GM21390 (cell line): Measurements from ENCODE around the gene SCAI.
"Not testable (repeated sequence)": the region's sequence is repeated elsewhere in the genome, so short reads cannot be mapped to it uniquely, and the experiment has no call there.

Experiments used
- ATAC-seq: cut with Tn5 transposase; IDR thresholded peaks from one replicate; pipeline ENCODE4 v1.9.1; 2021; ENCODE audit not compliant: unreplicated experiment

Gene SCAI

DNA sequence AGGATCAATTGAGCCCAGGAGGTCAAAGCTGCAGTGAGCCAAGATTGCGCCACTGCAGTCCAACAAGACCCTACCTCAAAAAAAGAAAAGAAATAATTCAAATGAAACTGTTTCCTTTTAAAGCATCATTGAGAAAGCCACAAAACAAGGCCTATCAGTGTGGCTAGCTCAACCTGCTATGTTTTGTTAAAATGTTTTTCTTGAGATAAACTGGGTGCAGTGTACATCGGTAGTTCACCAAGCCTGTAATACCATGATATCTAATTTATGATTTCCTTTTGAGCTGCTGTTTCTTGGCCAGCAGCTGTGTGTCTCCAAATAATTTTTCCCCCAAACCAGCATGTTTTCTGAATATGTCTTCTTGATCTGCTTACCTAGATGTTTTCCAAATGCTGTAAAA lies 105.2 kb downstream of the SCAI start:
- no peak for ATAC-seq

DNA sequence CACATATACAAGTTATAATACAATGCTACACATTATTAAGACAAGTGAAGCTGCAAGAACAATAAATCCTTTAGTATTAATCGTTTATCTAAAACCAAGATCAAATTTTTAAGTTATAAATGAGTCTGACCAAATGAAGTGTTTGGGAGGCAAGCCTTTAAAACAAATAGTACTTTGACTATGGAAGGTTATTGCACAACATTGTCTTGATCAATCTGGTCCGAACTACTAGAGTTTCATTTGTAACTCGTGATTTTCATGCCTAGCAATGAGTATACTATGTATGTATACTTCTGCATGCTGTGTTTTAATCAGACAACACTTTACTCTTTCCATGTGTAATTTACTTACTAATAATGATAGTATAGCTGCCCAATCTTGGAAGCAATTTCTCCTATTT lies 115.3 kb downstream of the SCAI start:
- ATAC-seq: no peak

DNA sequence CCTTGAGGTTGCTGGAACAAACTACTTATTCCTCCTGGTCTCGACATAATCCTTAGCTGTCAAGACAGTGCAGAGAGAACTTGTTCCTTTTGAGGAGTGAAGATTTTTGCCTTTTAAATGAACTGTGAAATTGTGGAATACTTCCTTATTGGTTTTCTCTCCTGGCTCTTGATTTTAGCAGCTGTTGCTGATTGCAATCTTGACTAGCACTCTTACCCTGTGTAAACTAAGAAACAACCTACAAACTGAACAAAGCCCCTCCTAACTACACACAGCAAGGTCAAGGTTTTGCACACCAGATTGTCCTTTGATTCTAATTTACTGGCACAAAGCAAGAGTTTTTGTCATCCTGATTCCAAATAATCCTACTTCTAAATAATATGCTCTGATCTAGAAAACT lies 118.4 kb downstream of the SCAI start:
- no peak for ATAC-seq

DNA sequence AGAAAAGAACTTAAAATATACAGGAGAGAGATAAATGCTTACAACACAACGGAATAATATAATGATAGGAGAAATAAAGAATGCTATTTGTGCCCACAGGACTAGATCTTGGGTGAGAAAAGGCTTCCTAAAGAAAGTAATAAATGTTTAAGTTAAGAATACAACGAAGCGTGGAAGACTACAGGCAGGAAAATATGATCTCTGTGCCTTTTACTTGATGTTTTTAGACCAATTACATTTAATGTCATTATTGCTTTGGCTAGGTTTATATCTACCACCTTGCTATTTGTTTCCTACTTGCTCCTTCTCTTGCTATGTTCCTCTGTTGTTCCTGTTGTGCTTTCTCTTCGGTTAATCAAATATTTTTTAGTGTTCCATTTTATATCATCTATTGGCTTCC lies 122.3 kb downstream of the SCAI start:
- no peak for ATAC-seq

DNA sequence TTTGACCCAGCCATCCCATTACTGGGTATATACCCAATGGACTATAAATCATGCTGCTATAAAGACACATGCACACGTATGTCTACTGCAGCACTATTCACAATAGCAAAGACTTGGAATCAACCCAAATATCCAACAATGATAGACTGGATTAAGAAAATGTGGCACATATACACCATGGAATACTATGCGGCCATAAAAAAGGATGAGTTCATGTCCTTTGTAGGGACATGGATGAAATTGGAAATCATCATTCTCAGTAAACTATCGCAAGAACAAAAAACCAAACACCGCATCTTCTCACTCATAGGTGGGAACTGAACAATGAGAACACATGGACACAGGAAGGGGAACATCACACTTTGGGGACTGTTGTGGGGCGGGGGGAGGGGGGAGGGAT lies 127.7 kb downstream of the SCAI start:
- not testable (repeated sequence) for ATAC-seq

DNA sequence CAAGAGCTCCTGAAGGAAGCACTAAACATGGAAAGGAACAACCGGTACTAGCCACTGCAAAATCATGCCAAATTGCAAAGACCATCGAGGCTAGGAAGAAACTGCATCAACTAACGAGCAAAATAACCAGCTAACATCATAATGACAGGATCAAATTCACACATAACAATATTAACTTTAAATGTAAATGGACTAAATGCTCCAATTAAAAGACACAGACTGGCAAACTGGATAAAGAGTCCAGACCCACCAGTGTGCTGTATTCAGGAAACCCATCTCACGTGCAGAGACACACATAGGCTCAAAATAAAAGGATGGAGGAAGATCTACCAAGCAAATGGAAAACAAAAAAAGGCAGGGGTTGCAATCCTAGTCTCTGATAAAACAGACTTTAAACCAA lies 131.3 kb downstream of the SCAI start:
- ATAC-seq: not testable (repeated sequence)

DNA sequence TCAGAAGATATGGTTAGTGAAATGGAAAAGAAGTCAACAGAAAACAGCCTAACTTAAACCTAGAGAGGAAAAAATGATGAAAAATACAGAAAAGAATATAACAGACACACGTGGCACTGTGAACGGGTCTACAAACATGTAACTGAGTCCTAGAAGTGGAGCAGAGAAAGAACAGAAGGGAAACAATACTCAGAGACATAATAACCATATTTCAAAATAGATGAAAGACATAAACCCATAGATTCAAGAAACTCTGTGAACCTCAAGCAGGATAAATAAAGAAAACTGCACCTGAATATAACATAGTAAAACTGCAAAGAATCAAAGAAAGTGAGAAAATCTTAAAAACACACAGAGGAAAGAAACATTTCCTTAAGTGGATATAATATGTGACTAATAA lies 134.7 kb downstream of the SCAI start:
- no peak for ATAC-seq

GRCh38 chr9:125003332-125003731 lies 140.0 kb downstream of the SCAI start:
- no peak for ATAC-seq

- ATAC-seq: no peak
These were observed 159.6 kb downstream of the SCAI start for GRCh38 chr9:124983698-124984097.

GRCh38 chr9:124980431-124980830 lies 162.9 kb downstream of the SCAI start:
- ATAC-seq: no peak

DNA sequence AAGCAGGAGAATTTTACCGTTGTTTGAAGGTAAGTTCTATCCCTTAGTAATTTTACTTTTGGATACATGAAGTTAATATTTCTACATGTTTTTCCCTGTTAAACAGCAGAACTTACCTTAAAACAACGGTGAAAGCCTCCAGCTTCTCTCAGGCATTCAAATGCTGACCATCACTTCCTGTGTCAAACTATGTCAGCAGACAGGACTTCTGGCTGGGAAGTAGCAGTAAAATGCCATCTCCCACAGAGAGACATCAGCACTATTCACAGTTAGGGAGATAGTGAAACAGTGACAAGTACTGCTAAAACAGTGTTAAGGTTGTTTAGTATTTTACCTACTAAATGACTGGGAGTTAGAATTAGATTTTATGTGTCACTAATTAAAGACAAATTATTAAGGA lies 168.2 kb downstream of the SCAI start:
- no peak for ATAC-seq

- ATAC-seq: no peak
These were observed 169.5 kb downstream of the SCAI start for GRCh38 chr9:124973807-124974206.

DNA sequence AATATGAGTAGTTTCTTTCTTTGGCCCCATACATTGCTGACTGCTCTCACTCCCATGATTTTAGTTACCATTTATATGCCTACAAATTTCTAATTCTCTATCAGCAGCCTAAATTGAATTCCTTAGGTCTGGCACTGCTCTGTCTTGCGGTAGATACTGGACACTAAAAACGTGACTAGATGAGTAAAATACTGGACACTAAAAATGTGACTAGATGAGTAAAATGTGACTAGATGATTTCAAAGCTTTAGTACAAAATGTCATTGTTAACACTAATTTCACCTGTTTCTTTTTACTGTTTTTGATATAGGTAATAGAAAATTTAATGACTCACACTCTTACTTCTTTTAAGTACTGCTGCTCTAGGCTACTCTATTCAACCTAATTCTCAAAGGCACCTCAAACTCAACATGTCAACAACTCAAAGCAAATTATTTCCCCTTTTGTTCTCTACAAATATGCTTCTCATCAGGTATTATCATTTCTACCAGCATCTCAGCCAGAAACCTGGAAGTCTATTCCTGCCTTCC lies 171.0 kb downstream of the SCAI start:
- ATAC-seq: no peak

DNA sequence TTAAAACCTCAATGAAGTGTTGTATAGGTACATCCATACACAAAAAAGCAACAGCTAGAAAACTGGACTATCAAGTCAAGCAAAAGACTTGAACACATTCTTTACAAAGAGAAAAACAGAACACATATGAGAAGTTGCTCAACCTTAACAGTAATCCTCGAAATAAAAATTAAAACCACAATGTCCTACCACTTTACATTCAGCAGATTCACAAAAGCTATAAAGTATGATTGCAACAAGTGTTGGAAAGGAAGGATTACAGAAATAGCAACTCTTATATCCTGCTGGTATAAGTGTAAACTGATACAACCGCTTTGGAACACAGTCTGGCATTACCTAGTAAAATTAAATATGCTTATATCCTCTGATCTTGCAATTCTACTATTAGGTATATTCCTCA lies 173.9 kb downstream of the SCAI start:
- ATAC-seq: no peak

DNA sequence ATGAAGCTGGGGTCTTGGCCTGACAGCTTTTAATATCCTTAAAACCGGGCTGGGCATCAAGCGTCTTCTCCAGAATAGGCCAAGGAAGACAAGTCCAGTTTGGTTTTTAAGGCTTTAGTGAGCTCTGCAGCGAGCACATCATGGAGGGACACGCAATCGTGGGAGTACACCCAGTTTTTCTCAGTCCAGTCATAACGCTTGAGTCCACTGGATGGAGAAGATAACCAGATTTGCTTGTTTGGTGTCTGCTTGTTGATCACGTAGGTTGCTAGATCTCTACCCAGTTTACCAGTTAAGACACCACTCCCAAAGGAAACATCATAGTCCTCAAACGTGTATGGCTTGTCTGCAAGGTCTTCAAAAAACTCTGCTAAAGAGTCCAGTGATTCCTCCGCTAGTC lies 175.1 kb downstream of the SCAI start:
- ATAC-seq: no peak

DNA sequence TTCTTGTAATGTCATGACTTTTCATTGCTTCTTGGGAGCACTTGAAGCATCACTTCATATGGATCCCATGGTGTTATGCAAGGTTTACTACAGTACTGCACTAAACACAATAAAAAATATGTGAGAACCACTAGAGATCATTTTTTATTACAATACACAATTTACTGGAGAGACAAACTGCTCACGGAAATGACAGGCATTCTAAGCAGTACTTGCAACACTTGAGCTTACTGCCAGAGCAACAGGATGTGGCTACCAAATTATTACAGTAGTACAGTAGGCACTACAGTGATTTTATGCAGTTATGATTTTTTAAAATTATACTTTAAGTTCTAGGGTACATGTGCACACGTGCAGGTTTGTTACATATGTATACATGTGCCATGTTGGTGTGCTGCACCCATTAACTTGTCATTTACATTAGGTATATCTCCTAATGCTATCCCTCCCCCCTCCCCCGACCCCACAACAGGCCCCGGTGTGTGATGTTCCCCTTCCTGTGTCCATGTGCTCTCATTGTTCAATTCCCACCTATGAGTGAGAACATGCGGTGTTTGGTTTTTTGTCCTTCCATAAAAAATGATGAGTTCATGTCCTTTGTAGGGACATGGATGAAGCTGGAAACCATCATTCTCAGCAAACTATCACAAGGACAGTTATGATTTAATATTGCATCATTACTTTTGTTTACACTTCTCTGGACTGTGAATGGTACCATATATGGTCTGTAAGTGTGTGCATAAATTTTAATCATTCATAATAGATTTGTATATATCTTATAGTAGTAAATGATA lies 177.4 kb downstream of the SCAI start:
- not testable (repeated sequence) for ATAC-seq

GRCh38 chr9:124964604-124965003 lies 178.7 kb downstream of the SCAI start:
- ATAC-seq: no peak

GRCh38 chr9:124964056-124964455 lies 179.3 kb downstream of the SCAI start:
- ATAC-seq: no peak

GRCh38 chr9:124960409-124960752 lies 182.9 kb downstream of the SCAI start:
- no peak for ATAC-seq

- ATAC-seq: not testable (repeated sequence)
These were observed 183.5 kb downstream of the SCAI start for GRCh38 chr9:124959671-124960408.

DNA sequence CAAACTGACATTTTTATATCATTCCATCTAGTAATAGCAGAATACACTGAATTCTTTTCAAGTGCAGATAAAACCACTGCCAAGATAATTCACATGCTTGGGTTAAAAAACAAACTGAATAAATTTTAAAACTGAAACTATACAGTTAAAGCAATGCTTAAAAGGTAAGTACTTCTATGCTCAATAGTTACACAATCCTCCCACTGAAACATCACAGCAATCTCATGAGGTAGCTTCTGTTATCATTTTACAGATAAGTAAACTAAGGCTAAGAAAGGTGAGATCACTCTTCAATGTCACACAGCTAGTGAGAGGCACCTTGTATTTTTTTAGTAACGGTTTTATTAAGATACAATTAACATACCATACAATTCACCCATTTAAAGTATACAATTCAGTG lies 189.1 kb downstream of the SCAI start:
- ATAC-seq: no peak

DNA sequence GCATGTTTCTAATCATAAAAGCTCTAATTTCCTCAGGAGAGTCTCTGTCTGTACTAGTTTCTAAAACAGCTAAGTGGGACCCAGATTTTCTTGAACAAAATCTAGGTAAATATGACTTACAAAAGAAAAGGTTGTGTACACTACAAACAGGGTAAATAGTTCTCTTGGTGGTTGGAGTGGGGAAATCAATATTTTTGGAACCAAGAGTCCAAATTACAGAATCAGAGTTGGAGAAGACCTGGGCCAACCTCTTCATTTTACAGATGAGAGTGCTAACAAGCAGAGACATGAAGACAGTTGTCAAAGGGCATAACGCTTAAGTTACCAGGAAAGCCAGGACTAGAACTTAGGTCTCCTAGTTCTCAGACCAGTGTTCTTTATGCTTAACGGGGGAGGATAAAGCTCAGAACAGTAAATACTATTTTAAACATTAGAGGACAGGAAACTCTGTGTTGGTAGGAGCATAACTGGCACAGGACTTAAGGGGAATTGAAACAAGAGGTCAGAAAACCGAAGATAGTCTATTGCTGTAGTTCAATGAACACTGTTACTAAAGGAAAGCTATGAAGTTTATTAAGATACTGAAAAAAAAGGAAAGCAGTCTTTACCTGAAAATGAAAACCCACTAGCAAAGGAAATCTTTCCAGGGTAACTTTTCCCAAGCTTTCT lies 193.1 kb downstream of the SCAI start:
- ATAC-seq: no peak
